Fibroblast of lung (primary cell): ENCODE results near the gene MRPL55.

Experiments
- EZH2 ChIP-seq: IDR thresholded peaks from 2 replicates; pipeline ENCODE4 v1.5.1; 2012; ENCODE audit warnings: low read length, control low read depth, mild to moderate bottlenecking; ENCODE audit errors: missing control alignments
- TF ChIP-seq, protein P1 (sequence below), 2 donors: IDR thresholded peaks in 1 of 2; conservative IDR thresholded peaks in 1 of 2; 1 replicate in 1 of 2; 2 replicates in 1 of 2; pipeline ENCODE4 v1.5.1; 2011 to 2012; ENCODE audit warnings: low read length in 2 of 2, control low read depth in 1 of 2, inconsistent platforms in 1 of 2, low read depth in 1 of 2, mild to moderate bottlenecking in 1 of 2

GRCh38 chr1:228062085-228062791 is 46.9 kb downstream of the MRPL55 start:
- TF ChIP-seq, protein P1, sequence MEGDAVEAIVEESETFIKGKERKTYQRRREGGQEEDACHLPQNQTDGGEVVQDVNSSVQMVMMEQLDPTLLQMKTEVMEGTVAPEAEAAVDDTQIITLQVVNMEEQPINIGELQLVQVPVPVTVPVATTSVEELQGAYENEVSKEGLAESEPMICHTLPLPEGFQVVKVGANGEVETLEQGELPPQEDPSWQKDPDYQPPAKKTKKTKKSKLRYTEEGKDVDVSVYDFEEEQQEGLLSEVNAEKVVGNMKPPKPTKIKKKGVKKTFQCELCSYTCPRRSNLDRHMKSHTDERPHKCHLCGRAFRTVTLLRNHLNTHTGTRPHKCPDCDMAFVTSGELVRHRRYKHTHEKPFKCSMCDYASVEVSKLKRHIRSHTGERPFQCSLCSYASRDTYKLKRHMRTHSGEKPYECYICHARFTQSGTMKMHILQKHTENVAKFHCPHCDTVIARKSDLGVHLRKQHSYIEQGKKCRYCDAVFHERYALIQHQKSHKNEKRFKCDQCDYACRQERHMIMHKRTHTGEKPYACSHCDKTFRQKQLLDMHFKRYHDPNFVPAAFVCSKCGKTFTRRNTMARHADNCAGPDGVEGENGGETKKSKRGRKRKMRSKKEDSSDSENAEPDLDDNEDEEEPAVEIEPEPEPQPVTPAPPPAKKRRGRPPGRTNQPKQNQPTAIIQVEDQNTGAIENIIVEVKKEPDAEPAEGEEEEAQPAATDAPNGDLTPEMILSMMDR (conservative IDR thresholded peaks at IDR 0.05 in 1 of 2, IDR thresholded peaks at IDR 0.05 in 1 of 2; ENCODE audit: low read depth in 1 of 2, low read length in 2 of 2): no peak
- no peak for TF ChIP-seq EZH2
